NCI-H2196 treated with DMSO at 0.1 percent for 48 hours (cell line): ENCODE results near the gene MACF1.

Experiments
- DNase-seq: peaks from one replicate; lab custom pipeline; 2025; ENCODE audit not compliant: unreplicated experiment; lab: John Stamatoyannopoulos, UW

Gene MACF1

GRCh38 chr1:39294531-39294930 lies 90.0 kb downstream of the MACF1 start:
- DNase-seq: no peak

- DNase-seq: no peak
Observed at GRCh38 chr1:39295901-39296300, 91.4 kb downstream of the MACF1 start.

GRCh38 chr1:39297551-39297950 lies 93.1 kb downstream of the MACF1 start:
- no peak for DNase-seq

- no peak for DNase-seq
Observed at GRCh38 chr1:39301606-39302005, 97.1 kb downstream of the MACF1 start.

- DNase-seq: no peak
Observed at GRCh38 chr1:39305555-39305954, 101.1 kb downstream of the MACF1 start.

- DNase-seq: no peak
Observed at GRCh38 chr1:39310015-39310414, 105.5 kb downstream of the MACF1 start.

GRCh38 chr1:39310691-39311090 lies 106.2 kb downstream of the MACF1 start:
- DNase-seq: no peak

- DNase-seq: no peak
Observed at GRCh38 chr1:39317111-39317510, 112.6 kb downstream of the MACF1 start.

- peak; percentile 24 for DNase-seq
Observed at GRCh38 chr1:39317910-39318633, 113.6 kb downstream of the MACF1 start.

- DNase-seq: no peak
Observed at GRCh38 chr1:39321979-39322378, 117.5 kb downstream of the MACF1 start.

GRCh38 chr1:39322431-39322830 lies 117.9 kb downstream of the MACF1 start:
- DNase-seq: no peak

- DNase-seq: no peak
Observed at GRCh38 chr1:39324888-39325287, 120.4 kb downstream of the MACF1 start.

GRCh38 chr1:39326836-39327235 lies 122.3 kb downstream of the MACF1 start:
- no peak for DNase-seq

- no peak for DNase-seq
Observed at GRCh38 chr1:39328095-39328494, 123.6 kb downstream of the MACF1 start.

- no peak for DNase-seq
Observed at GRCh38 chr1:39328586-39329121, 124.2 kb downstream of the MACF1 start.

- no peak for DNase-seq
Observed at GRCh38 chr1:39331647-39332046, 127.2 kb downstream of the MACF1 start.

- no peak for DNase-seq
Observed at GRCh38 chr1:39332291-39332690, 127.8 kb downstream of the MACF1 start.

- no peak for DNase-seq
Observed at GRCh38 chr1:39332828-39333227, 128.3 kb downstream of the MACF1 start.

GRCh38 chr1:39333296-39333695 lies 128.8 kb downstream of the MACF1 start:
- no peak for DNase-seq

- DNase-seq: no peak
Observed at GRCh38 chr1:39335216-39335615, 130.7 kb downstream of the MACF1 start.

GRCh38 chr1:39337067-39337466 lies 132.6 kb downstream of the MACF1 start:
- DNase-seq: no peak

- no peak for DNase-seq
Observed at GRCh38 chr1:39342776-39343175, 138.3 kb downstream of the MACF1 start.
